ENCODE measurements around the gene NIPAL1. TPM values are rescaled to one million over a fixed set of nuclear protein-coding genes. Genes with fewer than 3 reads are reported as not detected.

Gene NIPAL1
- total RNA-seq, 1 donor from 2014 or later, result 8.1 TPM

GRCh38 chr4:48082956-48083355 lies 66.4 kb downstream of the NIPAL1 start:
- no peak for DNase-seq (ENCODE audit: extremely low spot score in 2 of 2)
- H3K36me3 ChIP-seq, result no peaks in the 10 kb centered on the region
- H3K9me3 ChIP-seq, result no peaks in the 10 kb centered on the region
- H3K27me3 ChIP-seq, result no peaks in the 10 kb centered on the region
- H3K4me3 ChIP-seq, result no peak overlapping the region
- intact Hi-C loops (cut with DNase I), result no loop called here
- TF ChIP-seq POLR2A (IDR thresholded peaks at IDR 0.05) (no peak), CTCF (IDR thresholded peaks at IDR 0.05) (no peak), POLR2AphosphoS5 (IDR thresholded peaks at IDR 0.05; ENCODE audit: insufficient read depth in 1 of 2, low read depth in 1 of 2) (no peak)
- no peaks in the 10 kb centered on the region for H3K4me1 ChIP-seq
- no peak overlapping the region for H3K27ac ChIP-seq

- intact Hi-C loops (cut with DNase I), result no loop called here
- TF ChIP-seq POLR2A (IDR thresholded peaks at IDR 0.05) (no peak), CTCF (IDR thresholded peaks at IDR 0.05) (no peak), POLR2AphosphoS5 (IDR thresholded peaks at IDR 0.05; ENCODE audit: insufficient read depth in 1 of 2, low read depth in 1 of 2) (no peak)
These were observed 69.4 kb downstream of the NIPAL1 start for GRCh38 chr4:48085821-48086589.

More at GRCh38 chr4:48085821-48086589, 69.4 kb downstream of the NIPAL1 start:
- Histone ChIP-seq H3K27ac (no peak overlapping the region), H3K9me3 (no peaks in the 10 kb centered on the region), H3K27me3 (no peaks in the 10 kb centered on the region), H3K4me3 (no peak overlapping the region), H3K36me3 (no peaks in the 10 kb centered on the region), H3K4me1 (no peaks in the 10 kb centered on the region)
- DNase-seq (ENCODE audit: extremely low spot score in 2 of 2), result no peak

Other genes with a start within 250 kb of the NIPAL1 start
- 5.4 TPM for gene CORIN, start 178.7 kb upstream of the NIPAL1 start, total RNA-seq
- 36.6 TPM for gene NFXL1, start 102.2 kb upstream of the NIPAL1 start, total RNA-seq
- 2.0 TPM for gene CNGA1, start 91 bp upstream of the NIPAL1 start, total RNA-seq
- 8.1 TPM for gene TXK, start 117.5 kb downstream of the NIPAL1 start, total RNA-seq